CD14-positive monocyte (primary cell): ENCODE data around the gene INS. TPM values are rescaled to one million over a fixed set of nuclear protein-coding genes. Genes with fewer than 3 reads are reported as not detected.
A peak's percentile ranks its signal among the peaks of the same experiment; 100 is the strongest.

Experiments used
- DNase-seq, 3 donors: peaks; one replicate each; pipeline ENCODE4 v3.0.0-alpha.2; 2011 to 2022
- H2AFZ ChIP-seq: 2 replicates; pipeline ENCODE4 v1.6.0; 2012; ENCODE audit warnings: mild to moderate bottlenecking, low read depth, low read length, inconsistent platforms; ENCODE audit not compliant: insufficient read depth, poor library complexity, severe bottlenecking
- H3K27ac ChIP-seq, 2 donors: 1 replicate in 1 of 2; 2 replicates in 1 of 2; pipeline ENCODE4 v1.5.1; 2012 to 2013; ENCODE audit warnings: low read length in 2 of 2, control low read depth in 1 of 2, inconsistent platforms in 1 of 2, low read depth in 1 of 2, mild to moderate bottlenecking in 1 of 2
- H3K27me3 ChIP-seq, 2 donors: one replicate each; pipeline versions ENCODE4 v1.6.0 to v1.6.1; 2011 to 2013; ENCODE audit warnings: low read length in 2 of 2; ENCODE audit not compliant: control insufficient read depth in 2 of 2, insufficient read depth in 2 of 2
- H3K36me3 ChIP-seq, 2 donors: replicated peaks in 1 of 2; 1 replicate in 1 of 2; 2 replicates in 1 of 2; pipeline versions ENCODE4 v1.5.1 to v1.6.1; 2012 to 2013; ENCODE audit warnings: low read length in 2 of 2, control low read depth in 1 of 2, inconsistent platforms in 1 of 2, mild to moderate bottlenecking in 1 of 2; ENCODE audit not compliant: insufficient read depth in 2 of 2, control insufficient read depth in 1 of 2
- H3K4me1 ChIP-seq, 2 donors: 1 replicate in 1 of 2; 2 replicates in 1 of 2; pipeline versions ENCODE4 v1.5.1 to v1.6.1; 2012 to 2013; ENCODE audit warnings: low read length in 2 of 2, control low read depth in 1 of 2, inconsistent platforms in 1 of 2, mild to moderate bottlenecking in 1 of 2, moderate library complexity in 1 of 2; ENCODE audit not compliant: insufficient read depth in 2 of 2, control insufficient read depth in 1 of 2
- H3K4me2 ChIP-seq: replicated peaks from 2 replicates; pipeline ENCODE3; 2012; ENCODE audit warnings: low read length, moderate library complexity, mild to moderate bottlenecking; ENCODE audit not compliant: poor library complexity, severe bottlenecking; ENCODE audit errors: extremely low read depth
- H3K4me3 ChIP-seq, 3 experiments: fragments of 200-600 bp in 1 of 3; sonication (generic) in 1 of 3; replicated peaks in 1 of 3; 1 replicate in 2 of 3; 2 replicates in 1 of 3; pipeline ENCODE4 v1.5.1; 2011 to 2013; ENCODE audit warnings: low read length in 3 of 3, mild to moderate bottlenecking in 3 of 3, control low read depth in 2 of 3, low read depth in 2 of 3, inconsistent platforms in 1 of 3, moderate library complexity in 1 of 3
- H3K79me2 ChIP-seq: 2 replicates; pipeline ENCODE4 v1.6.0; 2012; ENCODE audit warnings: mild to moderate bottlenecking, control low read depth, inconsistent platforms, low read length, moderate library complexity; ENCODE audit not compliant: insufficient read depth
- H3K9ac ChIP-seq: 2 replicates; pipeline ENCODE4 v1.6.0; 2017; ENCODE audit warnings: low read length, mild to moderate bottlenecking; ENCODE audit not compliant: insufficient read depth, poor library complexity, severe bottlenecking
- H3K9me3 ChIP-seq, 2 donors: replicated peaks in 1 of 2; 1 replicate in 1 of 2; 2 replicates in 1 of 2; pipeline versions ENCODE4 v1.5.1 to v1.6.1; 2012 to 2013; ENCODE audit warnings: low read length in 2 of 2, control low read depth in 1 of 2; ENCODE audit not compliant: control insufficient read depth in 1 of 2, insufficient read depth in 1 of 2
- H4K20me1 ChIP-seq: 2 replicates; pipeline ENCODE4 v1.6.0; 2012; ENCODE audit warnings: mild to moderate bottlenecking, low read length, control low read depth, moderate library complexity; ENCODE audit not compliant: insufficient read depth
- H3K27ac Mint-ChIP-seq, 7 donors: one replicate each; pipeline ENCODE4 v1.8.0; 2020; ENCODE audit warnings: mild to moderate bottlenecking in 7 of 7, mixed read lengths in 7 of 7, moderate library complexity in 6 of 7, inconsistent platforms in 2 of 7
- H3K27me3 Mint-ChIP-seq, 3 donors: one replicate each; pipeline ENCODE4 v1.8.0; 2021 to 2022; ENCODE audit warnings: low read depth in 3 of 3, mild to moderate bottlenecking in 3 of 3, mixed read lengths in 3 of 3, moderate library complexity in 3 of 3, inconsistent platforms in 1 of 3
- H3K36me3 Mint-ChIP-seq, 2 donors: one replicate each; pipeline ENCODE4 v1.8.0; 2020; ENCODE audit warnings: mixed read lengths in 2 of 2, inconsistent platforms in 1 of 2, mild to moderate bottlenecking in 1 of 2
- H3K4me1 Mint-ChIP-seq: one replicate; pipeline ENCODE4 v1.8.0; 2020; ENCODE audit warnings: mild to moderate bottlenecking, mixed read lengths
- H3K4me3 Mint-ChIP-seq, 2 donors: one replicate each; pipeline ENCODE4 v1.8.0; 2020; ENCODE audit warnings: mild to moderate bottlenecking in 2 of 2, mixed read lengths in 2 of 2, moderate library complexity in 1 of 2
- H3K9me3 Mint-ChIP-seq, 7 donors: one replicate each; pipeline ENCODE4 v1.8.0; 2020 to 2022; ENCODE audit warnings: mixed read lengths in 7 of 7, mild to moderate bottlenecking in 6 of 7, moderate library complexity in 6 of 7, inconsistent platforms in 2 of 7
- CTCF ChIP-seq: fragments of 200-600 bp; IDR thresholded peaks from one replicate; pipeline ENCODE4 v1.8.0; 2022; ENCODE audit warnings: antibody characterized with exemption, mild to moderate bottlenecking
- WGBS: methylation state at CpG from one replicate; pipeline ENCODE4 v1.1.5; 2013; ENCODE audit warnings: missing lambda C conversion rate; ENCODE audit not compliant: insufficient coverage; 5-methylcytosine and 5-hydroxymethylcytosine counted together
- intact Hi-C, 2 donors: fragments of 100-400 bp; cut with micrococcal nuclease; formaldehyde crosslinking; loops; one replicate each; pipeline versions ENCODE4 v1.15.0 to v1.15.1; 2023
- polyA plus RNA-seq, 3 donors: library from polyadenylated mRNA; depleted of rRNA in 1 of 3; unstranded in 2 of 3; stranded (reverse) in 1 of 3; fragments of 300-500 nt in 2 of 3; fragments of >200 nt in 1 of 3; fragmentation: Illumina TruSeq in 2 of 3; gene quantifications; 1 replicate in 2 of 3; 2 replicates in 1 of 3; pipeline ENCODE4 v1.2.3, GENCODE V29; 2012 to 2021

Gene INS
- polyA plus RNA-seq, 3 donors: not detected

GRCh38 chr11:2132246-2132645 lies 28.8 kb downstream of the INS start:
- Histone ChIP-seq H3K36me3 (no peaks in the 10 kb centered on the region), H3K27ac (no peak overlapping the region), H3K27me3 (peaks cover 8 to 36% of the 10 kb centered on the region in 2 donors), H2AFZ (no peak overlapping the region), H3K79me2 (no peaks in the 10 kb centered on the region), H3K9me3 (peaks cover 0 to 7% of the 10 kb centered on the region in 2 donors), H4K20me1 (no peaks in the 10 kb centered on the region), H3K4me3 (no peak overlapping the region), H3K9ac (no peak overlapping the region), H3K4me2 (no peak overlapping the region), H3K4me1 (no peaks in the 10 kb centered on the region)
- WGBS: 76% methylated on average over 5 of the region's 6 CpGs
- peaks cover 0 to 12% (median 6%) of the 10 kb centered on the region in 7 donors for H3K9me3 Mint-ChIP-seq
- peaks cover 44 to 64% (median 53%) of the 10 kb centered on the region in 3 donors for H3K27me3 Mint-ChIP-seq
- DNase-seq: no peak
- H3K36me3 Mint-ChIP-seq: no peaks in the 10 kb centered on the region
- intact Hi-C loops: no loop called here
- H3K4me1 Mint-ChIP-seq: no peaks in the 10 kb centered on the region
- no peak for TF ChIP-seq CTCF
- no peak overlapping the region for H3K27ac Mint-ChIP-seq
- peak overlapping the region in 1 of 2 donors; percentile 39 for H3K4me3 Mint-ChIP-seq

GRCh38 chr11:2131371-2132236 lies 29.4 kb downstream of the INS start:
- no peak for TF ChIP-seq CTCF
- no peak for DNase-seq
- Histone ChIP-seq H3K4me3 (no peak overlapping the region), H3K27ac (no peak overlapping the region), H3K27me3 (peaks cover 2 to 29% of the 10 kb centered on the region in 2 donors), H3K79me2 (no peaks in the 10 kb centered on the region), H4K20me1 (no peaks in the 10 kb centered on the region), H3K4me2 (no peak overlapping the region), H3K4me1 (no peaks in the 10 kb centered on the region), H3K9ac (no peak overlapping the region), H3K9me3 (peaks cover 0 to 2% of the 10 kb centered on the region in 2 donors), H2AFZ (no peak overlapping the region), H3K36me3 (no peaks in the 10 kb centered on the region)
- no peak overlapping the region for H3K27ac Mint-ChIP-seq
- peak overlapping the region in 1 of 2 donors; percentile 39 for H3K4me3 Mint-ChIP-seq
- H3K27me3 Mint-ChIP-seq: peaks cover 37 to 58% (median 47%) of the 10 kb centered on the region in 3 donors
- no peaks in the 10 kb centered on the region for H3K36me3 Mint-ChIP-seq
- 87% methylated on average over 24 of the region's 28 CpGs for WGBS
- H3K9me3 Mint-ChIP-seq: peaks cover 0 to 12% (median 6%) of the 10 kb centered on the region in 7 donors
- no peaks in the 10 kb centered on the region for H3K4me1 Mint-ChIP-seq
- intact Hi-C loops: no loop called here
